Measurements from ENCODE around the gene ANKFY1.

The ANKFY1 gene

DNA sequence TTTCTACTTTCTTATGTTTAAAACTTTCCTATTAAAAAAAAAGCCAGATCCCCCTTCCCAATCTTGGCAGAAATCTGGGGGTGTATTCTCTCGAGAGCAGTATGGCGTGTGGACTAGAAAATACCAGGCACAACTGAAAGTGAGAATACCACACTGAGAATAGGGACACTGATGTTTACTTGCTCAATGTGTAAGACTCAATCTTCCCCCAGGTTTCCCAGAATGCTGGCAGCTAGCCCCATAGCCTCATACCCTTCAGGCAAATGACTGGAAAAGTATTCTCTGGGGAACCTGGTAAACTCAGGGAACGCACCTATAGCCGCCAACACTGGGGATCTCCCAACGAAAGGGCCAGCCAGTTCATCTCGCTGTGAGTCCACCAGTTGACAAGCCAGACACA lies 136.2 kb downstream of the ANKFY1 start:
- Mint-ChIP-seq H3K36me3 (ENCODE audit: low read depth) (peaks cover 37% of the 10 kb centered on the region), H3K27ac (no peak overlapping the region), H3K4me3 (no peak overlapping the region), H3K4me1 (no peaks in the 10 kb centered on the region), H3K9me3 (no peaks in the 10 kb centered on the region), H3K27me3 (ENCODE audit: low read depth) (no peaks in the 10 kb centered on the region)
- TF ChIP-seq, protein P1, sequence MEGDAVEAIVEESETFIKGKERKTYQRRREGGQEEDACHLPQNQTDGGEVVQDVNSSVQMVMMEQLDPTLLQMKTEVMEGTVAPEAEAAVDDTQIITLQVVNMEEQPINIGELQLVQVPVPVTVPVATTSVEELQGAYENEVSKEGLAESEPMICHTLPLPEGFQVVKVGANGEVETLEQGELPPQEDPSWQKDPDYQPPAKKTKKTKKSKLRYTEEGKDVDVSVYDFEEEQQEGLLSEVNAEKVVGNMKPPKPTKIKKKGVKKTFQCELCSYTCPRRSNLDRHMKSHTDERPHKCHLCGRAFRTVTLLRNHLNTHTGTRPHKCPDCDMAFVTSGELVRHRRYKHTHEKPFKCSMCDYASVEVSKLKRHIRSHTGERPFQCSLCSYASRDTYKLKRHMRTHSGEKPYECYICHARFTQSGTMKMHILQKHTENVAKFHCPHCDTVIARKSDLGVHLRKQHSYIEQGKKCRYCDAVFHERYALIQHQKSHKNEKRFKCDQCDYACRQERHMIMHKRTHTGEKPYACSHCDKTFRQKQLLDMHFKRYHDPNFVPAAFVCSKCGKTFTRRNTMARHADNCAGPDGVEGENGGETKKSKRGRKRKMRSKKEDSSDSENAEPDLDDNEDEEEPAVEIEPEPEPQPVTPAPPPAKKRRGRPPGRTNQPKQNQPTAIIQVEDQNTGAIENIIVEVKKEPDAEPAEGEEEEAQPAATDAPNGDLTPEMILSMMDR (IDR thresholded peaks at IDR 0.05; ENCODE audit: unreplicated experiment in 3 of 3), result no peak

DNA sequence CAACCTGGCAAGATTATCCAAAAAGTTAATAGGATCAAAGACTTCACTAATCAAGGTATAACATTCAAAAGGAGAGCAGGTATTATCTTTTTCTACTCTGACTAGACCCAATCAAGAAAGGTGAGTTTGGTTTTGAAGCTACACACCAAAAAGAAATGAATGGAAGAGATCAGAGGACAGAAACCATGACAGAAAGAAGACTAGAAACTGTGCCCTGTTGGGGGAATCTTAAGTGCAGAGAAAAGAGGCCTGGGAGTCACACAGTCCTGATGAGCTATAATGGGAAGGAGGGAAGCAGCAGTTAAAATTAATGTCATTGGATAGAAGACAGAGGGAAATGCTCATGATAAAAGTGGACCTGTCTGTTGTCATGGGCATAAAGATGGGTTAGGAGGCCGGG lies 138.2 kb downstream of the ANKFY1 start:
- Mint-ChIP-seq H3K27me3 (ENCODE audit: low read depth) (no peaks in the 10 kb centered on the region), H3K27ac (no peak overlapping the region), H3K4me1 (no peaks in the 10 kb centered on the region), H3K9me3 (no peaks in the 10 kb centered on the region), H3K4me3 (no peak overlapping the region), H3K36me3 (ENCODE audit: low read depth) (peaks cover 36% of the 10 kb centered on the region)
- TF ChIP-seq, protein P1 (IDR thresholded peaks at IDR 0.05; ENCODE audit: unreplicated experiment in 3 of 3), result no peak

- Mint-ChIP-seq H3K36me3 (ENCODE audit: low read depth) (peaks cover 33% of the 10 kb centered on the region), H3K9me3 (no peaks in the 10 kb centered on the region), H3K4me1 (no peaks in the 10 kb centered on the region), H3K27ac (no peak overlapping the region), H3K27me3 (ENCODE audit: low read depth) (no peaks in the 10 kb centered on the region), H3K4me3 (no peak overlapping the region)
- TF ChIP-seq, protein P1 (IDR thresholded peaks at IDR 0.05; ENCODE audit: unreplicated experiment in 3 of 3), result no peak
Measured at GRCh38 chr17:4124999-4125398, 138.8 kb downstream of the ANKFY1 start.

DNA sequence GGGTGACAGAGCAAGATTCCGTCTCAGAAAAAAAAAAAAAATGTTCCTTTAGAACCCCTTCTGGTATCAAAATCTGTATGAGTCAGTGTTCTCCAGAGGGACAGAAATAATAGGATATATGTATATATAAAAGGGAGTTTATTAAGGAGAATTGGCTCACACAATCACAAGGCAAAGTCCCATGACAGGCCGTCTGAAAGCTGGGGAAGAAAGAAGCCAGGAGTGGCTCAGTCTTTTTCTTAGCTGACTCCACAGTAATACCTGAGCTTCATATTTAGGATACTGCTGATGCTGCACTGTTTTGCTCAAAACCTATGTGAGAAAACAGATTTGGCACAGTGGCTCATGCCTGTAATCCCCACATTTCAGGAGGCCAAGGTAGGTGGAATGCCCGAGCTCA lies 143.4 kb downstream of the ANKFY1 start:
- Mint-ChIP-seq H3K27me3 (ENCODE audit: low read depth) (no peaks in the 10 kb centered on the region), H3K9me3 (no peaks in the 10 kb centered on the region), H3K27ac (no peak overlapping the region), H3K4me3 (no peak overlapping the region), H3K4me1 (no peaks in the 10 kb centered on the region), H3K36me3 (ENCODE audit: low read depth) (peaks cover 47% of the 10 kb centered on the region)
- TF ChIP-seq, protein P1 (IDR thresholded peaks at IDR 0.05; ENCODE audit: unreplicated experiment in 3 of 3), result no peak

DNA sequence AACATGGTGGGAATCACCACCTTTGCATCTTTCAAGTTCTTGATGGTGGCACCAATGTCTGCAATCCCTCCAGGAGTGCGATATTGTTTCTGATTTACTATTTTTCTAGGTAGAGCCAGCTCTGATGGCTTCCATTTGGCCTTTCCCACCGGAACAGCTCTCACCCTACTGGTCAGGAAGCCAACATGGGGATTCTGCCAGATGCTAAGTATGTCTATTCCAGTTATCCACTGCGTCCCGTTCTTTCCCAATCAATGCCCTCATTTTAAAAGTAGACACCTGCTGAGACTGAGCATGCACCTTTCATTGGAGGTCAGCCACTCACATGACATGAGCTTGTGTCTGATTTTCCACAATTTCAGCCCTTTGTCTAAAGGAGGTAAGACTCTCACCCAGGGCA lies 144.5 kb downstream of the ANKFY1 start:
- no peak overlapping the region for H3K27ac Mint-ChIP-seq
- H3K36me3 Mint-ChIP-seq (ENCODE audit: low read depth), result peaks cover 46% of the 10 kb centered on the region
- no peak overlapping the region for H3K4me3 Mint-ChIP-seq
- H3K27me3 Mint-ChIP-seq (ENCODE audit: low read depth), result no peaks in the 10 kb centered on the region
- no peaks in the 10 kb centered on the region for H3K4me1 Mint-ChIP-seq
- TF ChIP-seq, protein P1 (IDR thresholded peaks at IDR 0.05; ENCODE audit: unreplicated experiment in 3 of 3), result no peak
- H3K9me3 Mint-ChIP-seq, result no peaks in the 10 kb centered on the region

DNA sequence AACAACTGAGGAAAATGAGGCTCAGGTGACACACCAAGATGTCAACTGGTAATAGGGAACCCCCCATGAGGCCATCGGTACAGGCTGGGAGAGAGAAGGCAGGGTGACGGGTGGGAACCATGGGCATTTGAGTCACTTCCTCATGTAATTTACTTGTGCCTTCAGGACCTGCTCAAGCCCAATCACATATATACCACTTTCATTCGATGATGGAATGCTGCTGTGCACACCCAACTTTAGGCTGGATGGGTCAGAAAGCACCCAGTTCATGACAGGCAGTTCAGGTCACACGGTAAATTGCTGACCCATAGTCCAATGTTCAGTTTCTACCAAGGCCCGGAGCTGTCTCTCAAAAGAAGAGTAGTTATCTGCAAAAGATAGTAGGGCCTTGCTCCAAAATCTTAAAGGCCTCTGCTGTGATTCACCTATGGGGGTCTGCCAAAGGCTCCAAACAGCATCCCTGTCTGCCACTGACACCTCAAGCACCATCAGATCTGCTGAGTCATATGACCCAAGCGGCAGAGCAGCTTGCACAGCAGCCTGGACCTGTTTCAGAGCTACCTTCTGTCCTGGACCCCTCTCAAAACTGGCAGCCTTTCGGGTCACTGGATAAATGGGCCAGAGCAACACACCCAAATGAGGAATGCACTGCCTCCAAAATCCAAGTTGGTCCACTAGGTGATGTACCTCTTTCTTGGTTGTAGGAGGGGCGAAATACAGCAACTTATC lies 145.6 kb downstream of the ANKFY1 start:
- no peaks in the 10 kb centered on the region for H3K9me3 Mint-ChIP-seq
- H3K27me3 Mint-ChIP-seq (ENCODE audit: low read depth), result no peaks in the 10 kb centered on the region
- TF ChIP-seq, protein P1 (IDR thresholded peaks at IDR 0.05; ENCODE audit: unreplicated experiment in 3 of 3), result no peak

More for the DNA sequence above, 145.6 kb downstream of the ANKFY1 start:
- peaks cover 43% of the 10 kb centered on the region for H3K36me3 Mint-ChIP-seq (ENCODE audit: low read depth)
- no peak overlapping the region for H3K27ac Mint-ChIP-seq
- H3K4me1 Mint-ChIP-seq, result no peaks in the 10 kb centered on the region
- no peak overlapping the region for H3K4me3 Mint-ChIP-seq

Data from nephron (organoid).